ENCODE results near the gene MBD5.

Gene MBD5

DNA sequence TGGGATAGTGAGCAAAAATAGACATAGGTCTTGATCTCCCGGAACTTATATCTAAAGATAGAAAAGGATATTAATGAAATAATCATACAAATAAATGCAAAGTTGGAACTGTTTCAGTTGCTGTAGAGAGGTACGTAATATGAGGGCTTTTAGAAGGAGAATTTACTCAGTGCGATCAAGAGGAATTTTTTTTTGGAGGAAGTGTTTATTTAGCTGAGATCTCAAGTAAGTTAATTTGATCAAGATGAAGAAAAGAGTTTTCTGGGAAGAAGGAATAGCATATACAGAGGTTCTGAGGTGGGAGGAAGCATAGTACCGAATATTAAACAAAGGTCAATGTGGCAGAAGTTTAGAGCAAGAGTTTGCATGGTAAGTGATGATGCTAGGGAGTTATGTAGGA lies 11.3 kb downstream of the MBD5 start:
- Histone ChIP-seq H3K27me3 (ENCODE audit: insufficient read depth, low read length) (no peaks in the 10 kb centered on the region), H3K9me3 (ENCODE audit: low read length) (no peaks in the 10 kb centered on the region), H3K4me1 (ENCODE audit: insufficient read depth, low read length) (no peaks in the 10 kb centered on the region), H3K36me3 (ENCODE audit: insufficient read depth, low read length) (no peaks in the 10 kb centered on the region), H2AFZ (ENCODE audit: low read depth, low read length) (no peak overlapping the region), H3K4me3 (ENCODE audit: low read length) (no peak overlapping the region)

DNA sequence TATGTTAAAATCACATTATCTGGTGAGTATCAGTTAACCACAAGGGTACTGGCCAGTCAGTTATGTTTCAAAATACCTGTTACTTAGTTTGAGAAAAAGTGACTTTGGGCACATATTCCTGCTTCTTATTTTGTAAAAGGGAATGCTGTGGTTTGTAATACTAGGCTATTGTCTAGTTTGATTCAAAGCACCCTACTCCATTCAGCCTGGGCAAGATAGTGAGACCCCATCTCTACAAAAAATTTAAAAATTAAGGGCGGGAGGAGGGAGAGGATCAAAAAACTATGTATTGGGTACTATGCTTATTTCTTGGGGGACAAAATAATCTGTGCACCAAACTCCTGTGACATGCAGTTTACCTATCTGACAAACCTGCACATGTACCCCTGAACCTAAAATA lies 18.9 kb downstream of the MBD5 start:
- no peaks in the 10 kb centered on the region for H3K9me3 ChIP-seq (ENCODE audit: low read length)
- no peak overlapping the region for H3K4me3 ChIP-seq (ENCODE audit: low read length)
- H3K36me3 ChIP-seq (ENCODE audit: insufficient read depth, low read length), result peaks cover 4% of the 10 kb centered on the region
- H2AFZ ChIP-seq (ENCODE audit: low read depth, low read length), result no peak overlapping the region
- no peaks in the 10 kb centered on the region for H3K27me3 ChIP-seq (ENCODE audit: insufficient read depth, low read length)
- H3K4me1 ChIP-seq (ENCODE audit: insufficient read depth, low read length), result no peaks in the 10 kb centered on the region

DNA sequence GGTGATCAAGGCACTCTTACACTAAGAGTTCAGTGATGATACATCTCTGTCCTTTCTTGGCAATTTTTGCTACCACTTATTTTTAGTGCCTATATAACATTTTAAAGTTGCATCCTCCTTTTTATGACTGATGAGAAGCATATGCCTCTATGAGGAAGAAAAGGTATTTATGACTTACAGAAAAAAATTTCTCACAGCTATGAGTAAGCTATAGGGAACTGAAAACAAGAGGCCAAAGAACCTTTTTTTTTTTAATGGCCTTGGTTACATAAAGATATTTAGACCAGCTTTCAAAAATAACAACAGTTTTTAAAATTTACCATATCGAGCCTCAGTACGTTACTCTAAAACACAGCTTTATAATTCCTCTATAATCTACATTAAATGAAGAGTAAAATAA lies 21.3 kb downstream of the MBD5 start:
- no peak overlapping the region for H3K4me3 ChIP-seq (ENCODE audit: low read length)
- no peaks in the 10 kb centered on the region for H3K27me3 ChIP-seq (ENCODE audit: insufficient read depth, low read length)
- H3K4me1 ChIP-seq (ENCODE audit: insufficient read depth, low read length), result no peaks in the 10 kb centered on the region
- peaks cover 4% of the 10 kb centered on the region for H3K36me3 ChIP-seq (ENCODE audit: insufficient read depth, low read length)
- no peaks in the 10 kb centered on the region for H3K9me3 ChIP-seq (ENCODE audit: low read length)
- H2AFZ ChIP-seq (ENCODE audit: low read depth, low read length), result no peak overlapping the region

DNA sequence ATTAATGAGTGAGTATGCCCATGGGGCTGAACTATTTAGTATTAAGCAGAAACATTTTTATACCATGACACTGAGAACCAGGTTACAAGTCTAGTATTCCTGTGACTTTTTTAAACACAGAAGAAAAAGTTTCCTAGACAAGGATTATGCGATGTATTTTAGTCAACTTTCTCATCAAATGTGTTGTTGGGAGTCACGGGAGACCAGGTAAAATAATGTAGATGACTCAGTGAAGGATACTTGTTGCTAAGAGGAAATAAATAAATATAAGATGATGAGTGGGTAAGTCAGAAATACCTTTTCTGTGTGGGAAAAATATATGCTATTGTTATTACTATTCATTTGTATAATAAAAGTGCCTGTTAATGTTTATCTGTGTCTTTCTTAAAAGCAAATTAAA lies 23.4 kb downstream of the MBD5 start:
- Histone ChIP-seq H3K4me1 (ENCODE audit: insufficient read depth, low read length) (peaks cover 2% of the 10 kb centered on the region), H3K4me3 (ENCODE audit: low read length) (no peak overlapping the region), H3K9me3 (ENCODE audit: low read length) (no peaks in the 10 kb centered on the region), H3K27me3 (ENCODE audit: insufficient read depth, low read length) (no peaks in the 10 kb centered on the region), H3K36me3 (ENCODE audit: insufficient read depth, low read length) (peaks cover 4% of the 10 kb centered on the region), H2AFZ (ENCODE audit: low read depth, low read length) (no peak overlapping the region)

DNA sequence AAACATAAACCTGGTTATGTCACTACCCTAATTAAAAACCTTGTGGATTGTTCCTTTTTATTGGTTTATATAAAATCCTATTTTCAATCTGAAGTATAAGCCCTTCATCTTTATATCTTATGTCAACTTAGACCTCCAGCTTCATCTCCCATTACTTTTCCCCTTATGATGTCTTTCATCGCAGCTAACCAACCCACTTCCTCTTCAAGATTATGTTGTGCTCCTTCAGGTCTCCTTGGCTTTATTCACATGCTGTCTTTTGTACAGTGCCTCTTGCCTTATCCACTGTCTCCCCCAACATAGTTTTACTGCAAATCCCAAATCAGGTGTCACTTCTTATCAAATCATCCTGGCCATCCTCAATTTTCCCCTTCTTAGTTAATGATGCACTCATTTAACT lies 25.9 kb downstream of the MBD5 start:
- no peaks in the 10 kb centered on the region for H3K27me3 ChIP-seq (ENCODE audit: insufficient read depth, low read length)
- no peak overlapping the region for H2AFZ ChIP-seq (ENCODE audit: low read depth, low read length)
- H3K4me1 ChIP-seq (ENCODE audit: insufficient read depth, low read length), result peaks cover 2% of the 10 kb centered on the region
- no peaks in the 10 kb centered on the region for H3K36me3 ChIP-seq (ENCODE audit: insufficient read depth, low read length)
- no peaks in the 10 kb centered on the region for H3K9me3 ChIP-seq (ENCODE audit: low read length)
- H3K4me3 ChIP-seq (ENCODE audit: low read length), result no peak overlapping the region

DNA sequence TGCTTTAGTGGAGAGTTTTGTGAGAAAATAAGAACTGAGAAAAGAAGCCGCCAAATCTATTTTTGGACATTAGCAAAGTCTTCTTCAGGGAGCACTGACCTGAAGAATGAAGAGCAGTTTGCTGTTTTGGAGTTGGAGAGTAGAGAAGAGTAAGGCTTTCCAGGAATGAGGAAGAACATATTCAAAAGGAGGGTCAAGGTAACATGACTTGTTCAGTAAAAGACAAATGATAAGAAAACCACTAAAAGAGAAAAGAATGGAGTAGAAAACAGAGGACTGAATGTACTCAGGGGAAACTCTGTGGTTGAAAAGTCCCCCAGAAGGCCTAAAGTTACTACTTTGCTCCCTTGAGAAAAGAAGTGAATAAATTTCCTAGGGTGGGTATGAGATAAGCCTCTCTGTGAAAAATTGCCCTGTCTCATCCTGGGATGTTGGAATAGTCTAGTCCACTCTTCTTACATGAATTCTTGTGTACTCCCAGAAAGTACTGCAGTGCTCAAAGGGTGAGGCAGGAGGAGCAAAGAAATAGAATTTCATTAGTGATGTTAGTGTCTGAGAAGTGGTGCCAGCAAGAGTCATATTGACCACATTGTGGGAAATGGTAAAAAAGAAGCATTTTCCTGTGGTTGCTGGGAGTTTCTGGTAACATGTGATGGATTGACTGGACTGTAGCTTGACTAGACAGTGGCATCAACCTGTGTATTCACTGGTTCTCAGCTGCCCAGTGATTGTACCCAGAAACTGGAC lies 27.8 kb downstream of the MBD5 start:
- Histone ChIP-seq H2AFZ (ENCODE audit: low read depth, low read length) (no peak overlapping the region), H3K4me1 (ENCODE audit: insufficient read depth, low read length) (peaks cover 2% of the 10 kb centered on the region), H3K9me3 (ENCODE audit: low read length) (no peaks in the 10 kb centered on the region), H3K4me3 (ENCODE audit: low read length) (no peak overlapping the region), H3K36me3 (ENCODE audit: insufficient read depth, low read length) (no peaks in the 10 kb centered on the region), H3K27me3 (ENCODE audit: insufficient read depth, low read length) (no peaks in the 10 kb centered on the region)

DNA sequence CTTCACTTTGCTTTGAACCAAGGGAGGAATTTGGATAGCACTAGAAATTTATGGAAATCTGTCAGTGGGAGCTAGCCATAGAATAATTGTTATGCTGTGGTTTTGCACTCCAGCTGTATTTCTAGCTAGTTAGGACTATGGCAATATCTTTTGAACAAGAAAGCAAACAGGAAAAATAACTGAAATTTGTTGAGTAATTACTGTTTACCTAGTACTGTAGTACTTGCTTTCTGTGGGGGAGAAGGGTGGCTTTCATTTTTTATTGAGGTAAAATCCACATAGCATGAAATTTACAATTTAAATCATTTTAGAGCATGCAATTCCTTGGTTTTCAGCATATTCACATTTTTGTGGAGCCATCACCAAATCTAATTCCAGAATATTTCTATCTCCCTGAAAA lies 28.4 kb downstream of the MBD5 start:
- H2AFZ ChIP-seq (ENCODE audit: low read depth, low read length), result no peak overlapping the region
- H3K4me1 ChIP-seq (ENCODE audit: insufficient read depth, low read length), result peaks cover 2% of the 10 kb centered on the region
- H3K36me3 ChIP-seq (ENCODE audit: insufficient read depth, low read length), result no peaks in the 10 kb centered on the region
- H3K9me3 ChIP-seq (ENCODE audit: low read length), result no peaks in the 10 kb centered on the region
- no peaks in the 10 kb centered on the region for H3K27me3 ChIP-seq (ENCODE audit: insufficient read depth, low read length)
- no peak overlapping the region for H3K4me3 ChIP-seq (ENCODE audit: low read length)

DNA sequence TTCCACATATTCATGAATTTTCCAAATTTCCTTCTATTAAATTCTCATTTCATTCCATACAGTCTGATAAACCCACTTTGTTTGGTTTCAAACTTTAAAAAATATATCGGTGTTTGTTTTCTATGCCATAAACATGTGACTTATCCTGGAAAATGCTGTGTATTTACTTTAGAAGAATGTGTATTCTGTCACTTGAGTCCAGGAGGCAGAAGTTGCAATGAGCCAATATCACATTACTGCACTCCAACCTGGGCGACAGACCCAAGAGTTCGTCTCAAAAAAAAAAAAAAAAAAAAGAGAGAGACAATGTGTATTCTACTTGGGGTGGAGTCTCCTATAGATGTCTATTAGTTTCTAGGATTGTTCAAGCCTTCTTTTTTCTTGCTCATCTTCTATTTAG lies 31.8 kb downstream of the MBD5 start:
- H3K4me3 ChIP-seq (ENCODE audit: low read length), result no peak overlapping the region
- no peaks in the 10 kb centered on the region for H3K9me3 ChIP-seq (ENCODE audit: low read length)
- H2AFZ ChIP-seq (ENCODE audit: low read depth, low read length), result no peak overlapping the region
- peaks cover 2% of the 10 kb centered on the region for H3K4me1 ChIP-seq (ENCODE audit: insufficient read depth, low read length)
- peaks cover 3% of the 10 kb centered on the region for H3K36me3 ChIP-seq (ENCODE audit: insufficient read depth, low read length)
- no peaks in the 10 kb centered on the region for H3K27me3 ChIP-seq (ENCODE audit: insufficient read depth, low read length)

DNA sequence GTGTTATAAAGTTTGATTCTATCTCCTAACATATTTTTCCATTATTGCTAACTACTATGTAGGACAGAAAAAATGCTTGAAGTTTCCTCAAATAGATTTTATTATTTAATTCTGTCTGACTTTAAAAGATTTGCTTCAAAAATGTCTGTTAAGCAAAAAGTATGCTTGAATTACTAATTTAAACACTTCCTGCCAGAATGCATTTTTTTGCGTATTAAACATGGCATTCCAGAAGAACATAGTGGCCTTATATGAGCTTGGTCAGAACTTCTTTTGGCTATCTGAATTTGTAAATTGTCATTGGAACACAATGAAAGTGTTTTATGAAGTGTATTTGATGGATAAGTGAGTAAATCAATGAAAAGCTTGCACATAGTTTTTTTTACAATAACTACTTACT lies 37.8 kb downstream of the MBD5 start:
- Histone ChIP-seq H2AFZ (ENCODE audit: low read depth, low read length) (no peak overlapping the region), H3K27me3 (ENCODE audit: insufficient read depth, low read length) (no peaks in the 10 kb centered on the region), H3K4me3 (ENCODE audit: low read length) (no peak overlapping the region), H3K4me1 (ENCODE audit: insufficient read depth, low read length) (no peaks in the 10 kb centered on the region), H3K9me3 (ENCODE audit: low read length) (no peaks in the 10 kb centered on the region), H3K36me3 (ENCODE audit: insufficient read depth, low read length) (peaks cover 3% of the 10 kb centered on the region)

DNA sequence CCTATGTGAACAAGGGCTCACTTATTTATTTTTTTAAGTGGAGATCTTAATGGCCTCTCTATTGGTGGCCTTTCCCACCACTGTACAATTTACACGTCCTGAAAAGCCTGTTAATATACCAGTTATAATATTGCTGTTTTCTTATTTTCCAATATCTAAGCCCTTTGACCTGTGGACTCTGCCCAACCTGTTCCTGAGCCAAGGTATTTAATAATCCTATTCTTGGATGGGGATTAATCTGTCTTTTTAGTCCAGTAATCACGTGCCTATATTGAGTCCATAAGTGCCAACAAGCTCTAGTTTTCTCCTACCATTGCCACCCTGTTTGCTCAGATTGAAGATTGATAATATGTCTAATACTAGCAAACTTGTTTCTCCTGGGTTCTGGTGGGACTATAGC lies 42.7 kb downstream of the MBD5 start:
- Histone ChIP-seq H2AFZ (ENCODE audit: low read depth, low read length) (no peak overlapping the region), H3K4me3 (ENCODE audit: low read length) (no peak overlapping the region), H3K9me3 (ENCODE audit: low read length) (no peaks in the 10 kb centered on the region), H3K4me1 (ENCODE audit: insufficient read depth, low read length) (no peaks in the 10 kb centered on the region), H3K27me3 (ENCODE audit: insufficient read depth, low read length) (no peaks in the 10 kb centered on the region), H3K36me3 (ENCODE audit: insufficient read depth, low read length) (no peaks in the 10 kb centered on the region)

DNA sequence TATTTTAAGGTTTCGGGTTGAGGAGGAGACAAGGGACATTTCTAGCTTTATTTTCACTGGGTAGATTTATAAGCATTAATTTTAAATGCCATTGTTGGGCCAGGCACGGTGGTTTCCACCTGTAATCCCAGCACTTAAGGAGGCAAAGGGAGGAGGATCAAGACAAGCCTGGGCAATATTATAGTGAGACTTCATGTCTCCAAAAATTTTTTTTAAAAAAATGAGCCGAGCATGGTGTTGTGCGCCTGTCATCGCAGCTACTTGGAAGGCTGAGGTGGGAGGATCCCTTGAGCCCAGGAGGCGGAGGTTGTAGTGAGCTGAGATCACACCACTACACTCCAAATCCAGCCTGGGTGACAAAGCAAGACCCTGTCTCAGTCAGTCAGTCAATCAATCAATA lies 45.0 kb downstream of the MBD5 start:
- Histone ChIP-seq H3K9me3 (ENCODE audit: low read length) (no peaks in the 10 kb centered on the region), H3K4me1 (ENCODE audit: insufficient read depth, low read length) (peaks cover 3% of the 10 kb centered on the region), H3K27me3 (ENCODE audit: insufficient read depth, low read length) (no peaks in the 10 kb centered on the region), H3K4me3 (ENCODE audit: low read length) (no peak overlapping the region), H2AFZ (ENCODE audit: low read depth, low read length) (no peak overlapping the region), H3K36me3 (ENCODE audit: insufficient read depth, low read length) (no peaks in the 10 kb centered on the region)

DNA sequence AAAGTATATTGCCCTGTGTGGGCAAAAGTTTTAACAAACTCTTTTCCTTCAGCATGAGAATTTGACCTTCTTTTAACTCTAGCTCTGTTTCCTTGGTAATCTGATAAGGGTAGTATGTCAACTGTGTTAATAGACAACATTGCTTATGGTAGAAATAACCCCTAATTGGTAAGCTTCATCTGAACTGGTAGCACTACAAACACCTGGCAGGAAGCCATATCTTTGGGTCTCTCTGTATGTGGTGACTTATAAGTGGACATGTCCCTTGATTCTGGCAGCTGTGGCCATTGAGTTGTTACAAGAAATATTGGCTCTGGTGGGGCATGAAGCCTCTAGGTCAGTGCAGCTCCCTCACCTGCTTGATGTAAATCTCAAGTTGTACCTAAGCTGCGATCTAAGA lies 46.9 kb downstream of the MBD5 start:
- Histone ChIP-seq H3K27me3 (ENCODE audit: insufficient read depth, low read length) (no peaks in the 10 kb centered on the region), H3K36me3 (ENCODE audit: insufficient read depth, low read length) (no peaks in the 10 kb centered on the region), H3K4me3 (ENCODE audit: low read length) (no peak overlapping the region), H3K9me3 (ENCODE audit: low read length) (no peaks in the 10 kb centered on the region), H3K4me1 (ENCODE audit: insufficient read depth, low read length) (peaks cover 3% of the 10 kb centered on the region), H2AFZ (ENCODE audit: low read depth, low read length) (no peak overlapping the region)

DNA sequence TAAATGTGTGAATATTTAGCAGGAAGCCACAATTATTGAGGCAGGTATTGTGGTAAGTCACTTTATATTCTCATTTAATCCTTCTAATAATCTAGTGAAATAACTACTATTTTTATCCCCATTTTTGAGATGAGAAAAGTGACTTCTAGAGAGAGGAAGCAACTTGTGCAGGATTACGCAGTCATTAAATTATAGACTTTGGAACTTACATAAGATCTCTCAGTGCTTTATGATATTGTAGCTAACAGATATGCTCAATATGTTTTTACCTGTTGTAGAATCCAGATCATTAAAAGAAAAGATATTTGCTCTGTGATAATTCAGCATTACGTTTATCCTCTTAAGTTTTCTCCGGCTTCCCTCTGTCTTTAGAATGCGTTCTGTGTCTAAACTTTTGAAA lies 50.5 kb downstream of the MBD5 start:
- H3K36me3 ChIP-seq (ENCODE audit: insufficient read depth, low read length), result no peaks in the 10 kb centered on the region
- H3K27me3 ChIP-seq (ENCODE audit: insufficient read depth, low read length), result no peaks in the 10 kb centered on the region
- H3K4me3 ChIP-seq (ENCODE audit: low read length), result no peak overlapping the region
- no peaks in the 10 kb centered on the region for H3K9me3 ChIP-seq (ENCODE audit: low read length)
- H3K4me1 ChIP-seq (ENCODE audit: insufficient read depth, low read length), result peaks cover 3% of the 10 kb centered on the region
- no peak overlapping the region for H2AFZ ChIP-seq (ENCODE audit: low read depth, low read length)

DNA sequence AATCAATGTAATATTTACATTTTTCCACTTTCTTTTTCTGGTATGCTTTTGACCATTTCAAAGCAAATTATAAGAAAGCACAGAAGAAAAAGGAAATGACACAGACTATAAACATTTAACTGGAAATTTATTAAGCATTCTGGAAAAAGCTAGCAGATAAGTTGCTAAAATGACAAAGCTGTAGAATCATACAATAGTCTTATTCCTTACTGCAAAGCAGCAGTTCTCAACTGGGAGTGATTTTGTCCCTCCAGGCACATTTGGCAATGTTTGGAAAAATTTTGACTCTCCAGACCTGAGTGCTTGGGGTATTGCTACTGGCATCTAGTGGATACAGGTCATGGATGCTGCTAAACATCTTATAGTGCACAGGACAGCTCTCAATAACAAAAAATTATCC lies 75.1 kb downstream of the MBD5 start:
- Histone ChIP-seq H3K9me3 (ENCODE audit: low read length) (no peaks in the 10 kb centered on the region), H2AFZ (ENCODE audit: low read depth, low read length) (no peak overlapping the region), H3K27me3 (ENCODE audit: insufficient read depth, low read length) (no peaks in the 10 kb centered on the region), H3K4me1 (ENCODE audit: insufficient read depth, low read length) (no peaks in the 10 kb centered on the region), H3K4me3 (ENCODE audit: low read length) (no peak overlapping the region), H3K36me3 (ENCODE audit: insufficient read depth, low read length) (no peaks in the 10 kb centered on the region)

Data from neuron (in vitro differentiated cells).